Spleen (tissue), 11 donors: ENCODE results near the gene STK39. TPM values are rescaled to one million over a fixed set of nuclear protein-coding genes. Genes with fewer than 3 reads are reported as not detected.

ENCODE experiments used
- DNase-seq: peaks from one replicate; pipeline ENCODE4 v3.0.0-alpha.2; 2020
- H3K27ac ChIP-seq, 8 donors: fragments of 200-600 bp; sonication (generic) in 7 of 8; 1 replicate in 4 of 8; 2 replicates in 4 of 8; pipeline versions ENCODE4 v1.5.0 to v1.8.0; 2016 to 2021; ENCODE audit warnings: inconsistent platforms in 4 of 8, mild to moderate bottlenecking in 4 of 8, moderate library complexity in 1 of 8
- H3K27me3 ChIP-seq, 7 donors: fragments of 200-600 bp; sonication (generic) in 6 of 7; replicated peaks in 1 of 7; 1 replicate in 4 of 7; 2 replicates in 3 of 7; pipeline versions ENCODE4 v1.5.0 to v1.8.0; 2016 to 2021; ENCODE audit warnings: inconsistent platforms in 3 of 7, mild to moderate bottlenecking in 1 of 7
- H3K36me3 ChIP-seq, 6 donors: fragments of 200-600 bp; sonication (generic) in 5 of 6; 1 replicate in 4 of 6; 2 replicates in 2 of 6; pipeline versions ENCODE4 v1.5.0 to v1.8.0; 2016 to 2021; ENCODE audit warnings: inconsistent platforms in 2 of 6
- H3K4me1 ChIP-seq, 6 donors: fragments of 200-600 bp; sonication (generic) in 5 of 6; 1 replicate in 3 of 6; 2 replicates in 3 of 6; pipeline versions ENCODE4 v1.5.0 to v1.8.0; 2016 to 2021; ENCODE audit warnings: inconsistent platforms in 3 of 6
- H3K4me3 ChIP-seq, 8 donors: fragments of 200-600 bp; sonication (generic) in 7 of 8; 1 replicate in 4 of 8; 2 replicates in 4 of 8; pipeline versions ENCODE4 v1.5.0 to v1.8.0; 2016 to 2021; ENCODE audit warnings: inconsistent platforms in 4 of 8, mild to moderate bottlenecking in 4 of 8, moderate library complexity in 2 of 8
- H3K9me3 ChIP-seq, 8 donors: fragments of 200-600 bp; sonication (generic) in 7 of 8; 1 replicate in 4 of 8; 2 replicates in 4 of 8; pipeline versions ENCODE4 v1.5.0 to v1.8.0; 2016 to 2021; ENCODE audit warnings: inconsistent platforms in 4 of 8
- CTCF ChIP-seq, 11 experiments: fragments of 200-600 bp in 7 of 11; fragments of 450-650 bp in 4 of 11; sonication (generic) in 4 of 11; IDR thresholded peaks in 8 of 11; conservative IDR thresholded peaks in 3 of 11; 1 replicate in 7 of 11; 2 replicates in 4 of 11; pipeline versions ENCODE4 v1.4.0 to v1.8.0; 2016 to 2021; ENCODE audit warnings: antibody characterized with exemption in 11 of 11, inconsistent platforms in 4 of 11, mild to moderate bottlenecking in 1 of 11
- POLR2A ChIP-seq, 3 donors: fragments of 450-650 bp; IDR thresholded peaks; one replicate each; pipeline ENCODE4 v1.5.1; 2017; ENCODE audit warnings: antibody characterized with exemption in 3 of 3, mild to moderate bottlenecking in 1 of 3
- POLR2AphosphoS5 ChIP-seq, 3 donors: sonication (generic); formaldehyde crosslinking; IDR thresholded peaks; one replicate each; pipeline ENCODE4 v1.5.1; 2017; ENCODE audit warnings: antibody characterized with exemption in 3 of 3
- WGBS, 5 donors: extraction: QIAGEN DNeasy Blood & Tissue Kit in 3 of 5; methylation state at CpG; one replicate each; pipeline versions ENCODE4 v1.1.5 to v1.1.7; 2013 to 2018; 5-methylcytosine and 5-hydroxymethylcytosine counted together
- intact Hi-C: fragments of 100-400 bp; cut with DNase I; formaldehyde crosslinking; loops from one replicate; pipeline ENCODE4 v1.15.0; 2023; ENCODE audit warnings: low total_unique reads
- polyA plus RNA-seq, 3 donors: library from polyadenylated mRNA; stranded (reverse); fragments of 200-250 nt; gene quantifications; one replicate each; pipeline ENCODE4 v1.2.1, GENCODE V29; 2013
- total RNA-seq, 7 donors: library from RNA; depleted of rRNA in 3 of 7; stranded (reverse); fragments of >200 nt in 3 of 7; fragmentation: NEBNext Ultra II Directional in 4 of 7; extraction: Animal tissue kit (Norgen Biotek cat#: 25700) in 4 of 7; gene quantifications; one replicate each; pipeline versions ENCODE4 v1.1.0 to v1.2.1, GENCODE V29; 2016 to 2021
- donor health status: healthy with polysubstance abuse.
- donor health status: DM: no; HTN: no; CAD: no; lungs with moderate emphysema.
- donor health status: DM: no; HTN: no; CAD: no.
- donor health status: Bipolar disorder and iron deficiency.
- donor health status: healthy.
- donor health status: DM: no; HTN: no; CAD: no.
- donor health status: DM: yes; HTN: yes; CAD: no.

The STK39 gene
- total and polyA plus RNA-seq, 10 donors: 8.6 to 17.8 (median 11.0) TPM

- TF ChIP-seq CTCF (IDR thresholded peaks at IDR 0.05 in 8 of 11, conservative IDR thresholded peaks at IDR 0.05 in 3 of 11) (no peak), POLR2AphosphoS5 (IDR thresholded peaks at IDR 0.05) (no peak), POLR2A (IDR thresholded peaks at IDR 0.05) (no peak)
- Histone ChIP-seq H3K4me1 (peaks cover 0 to 37% (median 14%) of the 10 kb centered on the region in 6 donors), H3K27ac (no peak overlapping the region), H3K36me3 (peaks cover 0 to 16% (median 1%) of the 10 kb centered on the region in 6 donors), H3K27me3 (no peaks in the 10 kb centered on the region), H3K9me3 (no peaks in the 10 kb centered on the region), H3K4me3 (no peak overlapping the region)
- intact Hi-C loops: no loop called here
- DNase-seq: no peak
- 80 to 91% (median 85%) methylated on average over 7 of the region's 7 CpGs for WGBS, 5 donors
Measured at GRCh38 chr2:168166902-168167510, 80.4 kb downstream of the STK39 start.

- H3K27ac ChIP-seq: no peak overlapping the region
- 65 to 88% (median 80%) methylated on average over 3 of the region's 3 CpGs for WGBS, 5 donors
- intact Hi-C loops: no loop called here
Measured at GRCh38 chr2:168165985-168166901, 81.2 kb downstream of the STK39 start.

GRCh38 chr2:168165397-168165796 is 82.0 kb downstream of the STK39 start:
- no peak for DNase-seq
- H3K27me3 ChIP-seq: no peaks in the 10 kb centered on the region
- peaks cover 0 to 21% (median 10%) of the 10 kb centered on the region in 6 donors for H3K4me1 ChIP-seq
- TF ChIP-seq POLR2A (IDR thresholded peaks at IDR 0.05): no peak
- no peak for TF ChIP-seq POLR2AphosphoS5 (IDR thresholded peaks at IDR 0.05)
- TF ChIP-seq CTCF (IDR thresholded peaks at IDR 0.05 in 8 of 11, conservative IDR thresholded peaks at IDR 0.05 in 3 of 11): no peak
- no peak overlapping the region for H3K4me3 ChIP-seq
- no peaks in the 10 kb centered on the region for H3K9me3 ChIP-seq
- H3K36me3 ChIP-seq: peaks cover 0 to 16% (median 1%) of the 10 kb centered on the region in 6 donors
- H3K27ac ChIP-seq: no peak overlapping the region
- intact Hi-C loops: no loop called here
- WGBS, 5 donors: 44 to 56% (median 50%) methylated on average over 3 of the region's 3 CpGs

More at GRCh38 chr2:168165985-168166901, 81.2 kb downstream of the STK39 start:
- Histone ChIP-seq H3K4me3 (no peak overlapping the region), H3K4me1 (peaks cover 0 to 29% (median 13%) of the 10 kb centered on the region in 6 donors), H3K27me3 (no peaks in the 10 kb centered on the region), H3K9me3 (no peaks in the 10 kb centered on the region), H3K36me3 (peaks cover 0 to 16% (median 1%) of the 10 kb centered on the region in 6 donors)
- TF ChIP-seq POLR2A (IDR thresholded peaks at IDR 0.05) (no peak), CTCF (IDR thresholded peaks at IDR 0.05 in 8 of 11, conservative IDR thresholded peaks at IDR 0.05 in 3 of 11) (no peak), POLR2AphosphoS5 (IDR thresholded peaks at IDR 0.05) (no peak)
- DNase-seq: no peak

DNA sequence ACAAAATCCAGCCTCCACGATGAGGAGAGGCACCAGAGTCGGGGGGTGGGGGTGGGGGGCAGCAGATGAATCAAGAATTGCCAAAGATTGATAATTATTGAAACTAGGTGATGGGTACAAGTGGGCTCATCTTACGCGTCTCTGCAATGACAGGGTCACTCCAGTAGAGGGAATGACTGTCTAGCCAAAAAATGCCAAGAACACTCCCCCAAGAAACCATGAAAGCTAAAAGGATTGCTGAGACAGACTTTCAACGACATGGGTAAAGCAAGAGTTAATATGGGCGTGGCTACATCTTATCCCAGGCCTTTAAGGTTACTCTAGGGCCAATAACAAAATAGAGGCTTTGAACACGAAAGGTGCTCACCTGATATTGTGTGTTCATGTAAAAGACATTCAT is 86.5 kb downstream of the STK39 start:
- TF ChIP-seq POLR2AphosphoS5 (IDR thresholded peaks at IDR 0.05) (no peak), CTCF (IDR thresholded peaks at IDR 0.05 in 8 of 11, conservative IDR thresholded peaks at IDR 0.05 in 3 of 11) (peak in 2 of 11 experiments; percentile 13 to 31), POLR2A (IDR thresholded peaks at IDR 0.05) (no peak)
- intact Hi-C loops: no loop called here

More for the DNA sequence above, 86.5 kb downstream of the STK39 start:
- WGBS, 5 donors: 69 to 88% (median 84%) methylated on average over 7 of the region's 7 CpGs
- H3K9me3 ChIP-seq: no peaks in the 10 kb centered on the region
- H3K4me3 ChIP-seq: no peak overlapping the region
- peaks cover 0 to 18% (median 9%) of the 10 kb centered on the region in 6 donors for H3K4me1 ChIP-seq
- peaks cover 0 to 25% (median 3%) of the 10 kb centered on the region in 6 donors for H3K36me3 ChIP-seq
- H3K27ac ChIP-seq: peak overlapping the region in 3 of 8 donors; percentile 34 to 57 (median 41)
- DNase-seq: no peak
- no peaks in the 10 kb centered on the region for H3K27me3 ChIP-seq
